Endothelial cell of umbilical vein (primary cell): ENCODE data around the gene CNTFR. TPM values are rescaled to one million over a fixed set of nuclear protein-coding genes. Genes with fewer than 3 reads are reported as not detected.

Experiments used
- BruUV-seq: library from RNA; stranded (reverse); fragments of 400-500 nt; replicated peaks from 2 replicates; lab custom pipeline; 2021; lab: Mats Ljungman, UMichigan
- CTCF ChIA-PET: fragments of 300-600, 350-600 bp; sonication (Branson Sonifier 250); formaldehyde crosslinking; loops from one replicate; lab custom pipeline; 2021; ENCODE audit warnings: antibody characterized with exemption, inconsistent platforms; lab: Charles Lee
- POLR2A ChIA-PET: fragments of 300-600, 350-600 bp; sonication (Branson Sonifier 250); formaldehyde crosslinking; loops from one replicate; lab custom pipeline; 2021; ENCODE audit warnings: antibody characterized with exemption, inconsistent platforms; lab: Charles Lee
- DNase-seq: peaks from one replicate; pipeline ENCODE4 v3.0.0-alpha.2; 2011; ENCODE audit warnings: low read depth, low spot score
- FAIRE-seq: peaks from 2 replicates; lab custom pipeline; 2011; peaks lifted over from hg19 to GRCh38; lab: Jason Lieb, UNC
- H2AFZ ChIP-seq: 2 replicates; pipeline ENCODE4 v1.6.0; 2012; ENCODE audit warnings: low read depth, low read length, control low read depth, inconsistent platforms
- H3K27ac ChIP-seq: 2 replicates; pipeline ENCODE4 v1.5.1; 2011; ENCODE audit warnings: low read depth, mild to moderate bottlenecking, control low read depth, low read length, moderate library complexity; ENCODE audit not compliant: insufficient read depth
- H3K27me3 ChIP-seq, 2 experiments: 2 replicates each; pipeline versions ENCODE4 v1.6.0 to v1.6.1; 2011; ENCODE audit warnings: low read length in 2 of 2, mixed read lengths in 1 of 2; ENCODE audit not compliant: control insufficient read depth in 2 of 2, insufficient read depth in 2 of 2
- H3K36me3 ChIP-seq, 2 experiments: 2 replicates in 1 of 2; 3 replicates in 1 of 2; pipeline ENCODE4 v1.5.1; 2011; ENCODE audit warnings: low read length in 2 of 2, mild to moderate bottlenecking in 1 of 2, moderate library complexity in 1 of 2; ENCODE audit not compliant: control insufficient read depth in 2 of 2, insufficient read depth in 2 of 2; ENCODE audit errors: extremely low read depth in 1 of 2
- H3K4me1 ChIP-seq: 3 replicates; pipeline ENCODE4 v1.5.1; 2011; ENCODE audit warnings: mild to moderate bottlenecking, low read length; ENCODE audit not compliant: control insufficient read depth, insufficient read depth; ENCODE audit errors: extremely low read depth
- H3K4me2 ChIP-seq: 2 replicates; pipeline ENCODE4 v1.6.1; 2011; ENCODE audit warnings: low read length, control low read depth, mixed read lengths; ENCODE audit not compliant: insufficient read depth
- H3K4me3 ChIP-seq, 3 experiments: fragments of 200-600 bp in 1 of 3; sonication (generic), shearing (Covaris generic) in 1 of 3; replicated peaks in 1 of 3; 2 replicates each; pipeline ENCODE4 v1.5.1; 2011 to 2016; ENCODE audit warnings: control low read depth in 3 of 3, low read length in 3 of 3, mild to moderate bottlenecking in 2 of 3, inconsistent platforms in 1 of 3, low read depth in 1 of 3, moderate library complexity in 1 of 3; ENCODE audit not compliant: insufficient read depth in 1 of 3
- H3K79me2 ChIP-seq: 2 replicates; pipeline ENCODE4 v1.6.0; 2012; ENCODE audit warnings: low read length, inconsistent platforms; ENCODE audit not compliant: control insufficient read depth, insufficient read depth
- H3K9ac ChIP-seq: replicated peaks from 2 replicates; pipeline ENCODE3; 2011; ENCODE audit warnings: low read length, control low read depth; ENCODE audit not compliant: insufficient read depth; ENCODE audit errors: extremely low read depth
- H3K9me1 ChIP-seq: replicated peaks from 3 replicates; pipeline ENCODE4 v1.6.0; 2011; ENCODE audit warnings: mild to moderate bottlenecking, low read length; ENCODE audit not compliant: control insufficient read depth, insufficient read depth; ENCODE audit errors: extremely low read depth
- H3K9me3 ChIP-seq: replicated peaks from 2 replicates; pipeline ENCODE4 v1.5.1; 2012; ENCODE audit warnings: low read length, inconsistent platforms; ENCODE audit not compliant: control insufficient read depth, insufficient read depth
- H4K20me1 ChIP-seq: replicated peaks from 2 replicates; pipeline ENCODE3; 2011; ENCODE audit warnings: mild to moderate bottlenecking, low read length; ENCODE audit not compliant: control insufficient read depth, insufficient read depth; ENCODE audit errors: extremely low read depth
- EZH2 ChIP-seq: IDR thresholded peaks from 2 replicates; pipeline ENCODE4 v1.6.1; 2012; ENCODE audit warnings: borderline replicate concordance, low read depth, mild to moderate bottlenecking, moderate library complexity, low read length, inconsistent platforms; ENCODE audit not compliant: severe bottlenecking
- JUN ChIP-seq: IDR thresholded peaks from 2 replicates; pipeline ENCODE4 v1.6.1; 2011; ENCODE audit warnings: borderline replicate concordance, low read depth; ENCODE audit not compliant: insufficient read length, insufficient read depth
- MAX ChIP-seq: IDR thresholded peaks from 2 replicates; pipeline ENCODE4 v1.6.1; 2011; ENCODE audit not compliant: insufficient read depth, insufficient read length
- POLR2A ChIP-seq: IDR thresholded peaks from 2 replicates; pipeline ENCODE4 v1.6.1; 2012; ENCODE audit warnings: low read depth, mild to moderate bottlenecking, control low read depth, low read length
- POLR2AphosphoS5 ChIP-seq: IDR thresholded peaks from 2 replicates; pipeline ENCODE4 v1.6.1; 2012; ENCODE audit warnings: low read depth, mild to moderate bottlenecking, control low read depth, low read length, moderate library complexity; ENCODE audit not compliant: insufficient read depth
- dilution Hi-C: fragments of 300-500 bp; cut with MboI; formaldehyde crosslinking; loops from one replicate; pipeline ENCODE4 v1.15.0; 2019; ENCODE audit warnings: low sequenced_read_pairs; ENCODE audit not compliant: extremely low pct_ligation_motif_present
- intact Hi-C: fragments of 100-400 bp; cut with micrococcal nuclease; formaldehyde crosslinking; loops from one replicate; pipeline ENCODE4 v1.10.0; 2022
- polyA plus RNA-seq, 4 experiments: library from polyadenylated mRNA; depleted of rRNA in 3 of 4; stranded (reverse) in 3 of 4; unstranded in 1 of 4; fragments of >200 nt; gene quantifications; 2 replicates each; pipeline versions ENCODE4 v1.2.1 to v1.2.3, GENCODE V29; 2011 to 2012; ENCODE audit warnings: missing spikeins in 1 of 4
- total RNA-seq: library from RNA; stranded (reverse); gene quantifications from 2 replicates; pipeline ENCODE4 v1.2.3, GENCODE V29; 2021

The CNTFR gene
- total and polyA plus RNA-seq, 2 donors (not counting 3 experiments of a cell fraction or from before 2014, with no cell fraction given), result not detected

- Histone ChIP-seq H3K9me1 (no peaks in the 10 kb centered on the region), H3K9ac (peak within 1 kb of the TSS; percentile 53), H2AFZ (peak within 1 kb of the TSS; percentile 86), H3K4me1 (peaks cover 16% of the 10 kb centered on the region), H3K4me3 (peak within 1 kb of the TSS; percentile 10 to 63 (median 47)), H3K9me3 (no peaks in the 10 kb centered on the region), H3K27me3 (no peaks in the 10 kb centered on the region), H3K36me3 (peaks cover 0 to 2% of the 10 kb centered on the region in 2 experiments), H3K27ac (peak within 1 kb of the TSS; percentile 33), H3K79me2 (peaks cover 19% of the 10 kb centered on the region), H4K20me1 (no peaks in the 10 kb centered on the region), H3K4me2 (peak within 1 kb of the TSS; percentile 64)
- peak; percentile 91 for DNase-seq
- ChIA-PET CTCF (interaction anchor here (0.8 to 2.7 kb wide), 12 partner anchors 9 to 305 kb away, joined by 3 to 18 read pairs (median 5); partner anchors contain the start of genes DCTN3, GALT and RPP25L), POLR2A (interaction anchor here (1.2 to 1.3 kb wide), 2 partner anchors 9 to 28 kb away, joined by 3 to 7 read pairs; partner anchors contain the start of gene GALT)
- FAIRE-seq, result peak; percentile 89
- peak; percentile 81 for TF ChIP-seq POLR2A
- no peak for TF ChIP-seq JUN
- peak; percentile 87 for TF ChIP-seq MAX
- TF ChIP-seq POLR2AphosphoS5, result peak; percentile 90
- no peak for TF ChIP-seq EZH2
- dilution Hi-C loops (no loop called here), intact Hi-C loops (loop anchor here (1.0 to 2.0 kb wide), 2 partner anchors 9 to 27 kb away; partner anchors contain the start of gene GALT)
- no TSS peak for BruUV-seq
Observed at GRCh38 chr9:34637356-34638137, 48.0 kb upstream of the CNTFR start, which contains the start of gene SIGMAR1. TSS of gene SIGMAR1 (minus strand) at chr9:34637787. CDS start at chr9:34637697, 90 bp downstream.
